Measurements from ENCODE around the gene SKI. TPM values are rescaled to one million over a fixed set of nuclear protein-coding genes. Genes with fewer than 3 reads are reported as not detected.
A peak's percentile ranks its signal among the peaks of the same experiment; 100 is the strongest.

SKI gene
- total RNA-seq, 1 experiment from 2014 or later = 89.5 TPM

DNA sequence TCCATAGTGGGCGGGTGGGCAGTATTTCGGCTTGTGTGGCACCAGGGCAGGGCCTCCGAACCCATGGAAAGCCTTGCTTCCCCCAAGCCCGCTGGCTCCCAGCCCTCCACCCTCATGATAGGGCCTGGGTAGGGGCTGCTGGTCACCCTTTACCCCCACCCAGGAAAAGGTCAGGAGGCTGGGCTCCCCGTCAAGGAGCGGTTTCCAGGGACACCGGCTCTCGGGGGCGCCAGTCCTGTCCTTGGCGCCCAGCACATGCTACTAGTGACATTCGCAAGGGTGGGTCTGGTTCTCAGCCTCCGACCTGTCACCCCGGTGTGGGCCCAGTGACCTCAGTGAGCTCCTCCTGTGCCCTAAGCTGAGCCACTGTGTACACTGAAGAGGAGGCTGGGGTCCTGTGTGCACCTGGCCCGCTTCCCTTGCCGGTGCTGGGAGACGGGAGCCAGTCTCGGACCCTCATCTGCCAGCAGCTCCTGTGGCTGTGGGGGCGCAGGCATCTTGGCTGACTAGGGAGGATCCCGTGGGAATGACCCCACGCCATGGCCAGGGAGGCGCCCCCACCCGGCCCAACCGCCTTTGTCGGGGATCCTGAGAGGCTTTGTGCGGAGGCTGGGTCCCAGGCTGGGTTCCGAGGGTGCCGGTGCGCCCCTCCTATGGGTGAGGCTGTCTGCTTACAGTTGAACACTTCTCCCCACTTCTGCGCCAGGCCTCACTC is 54.6 kb downstream of the SKI start:
- no peak for DNase-seq
- Histone ChIP-seq H3K9me3 (ENCODE audit: control insufficient read depth, low read depth, low read length) (no peaks in the 10 kb centered on the region), H4K8ac (replicated peaks; ENCODE audit: insufficient read length, low read depth, low read length) (no peak overlapping the region), H3K27ac (ENCODE audit: insufficient read length, low read depth, low read length) (no peak overlapping the region), H3K9ac (ENCODE audit: extremely low read depth, insufficient read length, low read length) (no peak overlapping the region), H3K23ac (ENCODE audit: insufficient read length, low read depth, low read length) (no peak overlapping the region), H3K4me1 (ENCODE audit: insufficient read depth, low read length) (no peaks in the 10 kb centered on the region; the same call in 1 of the 2 replicates), H4K20me1 (ENCODE audit: control insufficient read depth, insufficient read depth, insufficient read length) (no peaks in the 10 kb centered on the region), H4K91ac (ENCODE audit: insufficient read length, low read depth, low read length) (no peak overlapping the region), H2BK120ac (ENCODE audit: low read depth, low read length, poor library complexity, severe bottlenecking) (no peak overlapping the region), H3K27me3 (ENCODE audit: insufficient read depth, low read length) (no peaks in the 10 kb centered on the region), H3K4ac (ENCODE audit: low read depth, low read length) (no peak overlapping the region), H3K56ac (ENCODE audit: insufficient read length, low read depth, low read length) (no peak overlapping the region), H3K79me2 (ENCODE audit: insufficient read depth, low read length) (peaks cover 10% of the 10 kb centered on the region; the same call in 1 of the 2 replicates), H2AFZ (ENCODE audit: low read length) (no peak overlapping the region), H3K79me1 (ENCODE audit: insufficient read depth, low read depth, low read length, poor library complexity, severe bottlenecking) (no peaks in the 10 kb centered on the region), H3K14ac (ENCODE audit: insufficient read depth, low read length) (peak overlapping the region; percentile 58; the same call in 1 of the 2 replicates), H3K18ac (ENCODE audit: insufficient read length, low read depth, low read length) (no peak overlapping the region), H2BK20ac (ENCODE audit: low read depth, low read length, poor library complexity, severe bottlenecking) (no peak overlapping the region), H3T11ph (ENCODE audit: low read length) (no peak overlapping the region), H2BK12ac (ENCODE audit: insufficient read length, low read depth, low read length) (no peak overlapping the region), H3K23me2 (ENCODE audit: insufficient read length, low read depth, low read length, poor library complexity, severe bottlenecking) (no peaks in the 10 kb centered on the region), H2BK5ac (ENCODE audit: insufficient read length, low read length) (no peak overlapping the region), H3K4me2 (ENCODE audit: insufficient read depth, insufficient read length, low read length) (no peak overlapping the region), H4K5ac (ENCODE audit: insufficient read length, low read depth, low read length) (no peak overlapping the region), H2AK5ac (ENCODE audit: insufficient read length, low read length) (no peak overlapping the region), H2BK15ac (ENCODE audit: low read depth, low read length) (no peak overlapping the region)
- Mint-ChIP-seq H3K9me3 (peaks cover 3 to 4% of the 10 kb centered on the region in 2 experiments; a peak in 4 of 5 replicates), H3K27ac (no peak overlapping the region; a peak in 1 of 7 replicates), H3K36me3 (ENCODE audit: insufficient read depth in 1 of 3, low read depth in 3 of 3) (peaks cover 7 to 15% (median 10%) of the 10 kb centered on the region in 3 experiments; a peak in 6 of 7 replicates), H3K27me3 (ENCODE audit: low read depth) (no peaks in the 10 kb centered on the region), H3K4me3 (no peak overlapping the region), H3K4me1 (peaks cover 20 to 25% of the 10 kb centered on the region in 2 experiments)
- TF ChIP-seq CTCF (conservative IDR thresholded peaks at IDR 0.05) = no peak
- no CpG with 5 or more reads among the region's 29 CpGs for WGBS (ENCODE audit: extremely low coverage, insufficient read length, low lambda C conversion rate)
